GM19023 (cell line): Measurements from ENCODE around the gene PLPPR1.

Source experiments
- ATAC-seq: cut with Tn5 transposase; IDR thresholded peaks from one replicate; pipeline ENCODE4 v1.9.1; 2021; ENCODE audit warnings: mild to moderate bottlenecking, moderate library complexity; ENCODE audit not compliant: unreplicated experiment

The PLPPR1 gene

GRCh38 chr9:101336091-101336490, 307.6 kb downstream of the PLPPR1 start:
- no peak for ATAC-seq

DNA sequence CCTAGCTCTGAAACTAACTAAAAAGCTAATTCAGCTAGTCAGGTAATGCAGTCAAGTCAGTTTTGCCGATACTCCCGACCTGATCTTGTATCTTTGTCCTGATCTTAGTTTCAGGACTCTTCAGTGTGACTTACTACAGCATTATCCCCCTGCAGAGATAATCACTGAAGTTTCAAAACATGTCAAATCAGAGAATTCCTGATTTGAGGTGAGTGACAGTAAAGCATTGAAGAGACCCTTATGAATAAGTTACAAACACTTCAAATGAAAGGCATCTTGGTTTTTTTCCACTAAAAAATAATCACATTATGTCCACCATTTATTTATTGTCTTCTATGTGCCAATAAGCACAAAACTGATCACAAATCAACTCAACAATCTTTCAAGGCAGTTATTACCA, 308.7 kb downstream of the PLPPR1 start:
- no peak for ATAC-seq

DNA sequence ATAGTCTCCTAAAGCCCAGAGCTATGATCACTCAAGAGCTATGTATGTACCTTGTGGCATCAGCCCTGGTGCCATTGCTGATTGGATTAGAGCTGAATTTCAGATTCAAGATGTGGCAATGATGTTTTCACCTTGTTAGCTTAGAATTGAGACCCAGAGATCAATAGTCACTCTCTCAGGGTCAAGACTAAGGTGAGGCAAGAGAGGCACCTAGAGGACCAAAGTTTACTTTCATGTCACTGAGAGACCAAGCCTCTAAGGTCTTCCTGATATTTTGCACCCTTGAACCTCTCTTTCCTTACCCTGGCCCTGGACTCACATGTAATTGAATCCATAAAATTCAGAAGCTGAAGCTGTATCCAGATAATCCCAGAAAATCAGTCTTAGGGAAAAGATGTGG, 313.4 kb downstream of the PLPPR1 start:
- ATAC-seq: no peak

GRCh38 chr9:101342595-101342994, 314.1 kb downstream of the PLPPR1 start:
- ATAC-seq: no peak

DNA sequence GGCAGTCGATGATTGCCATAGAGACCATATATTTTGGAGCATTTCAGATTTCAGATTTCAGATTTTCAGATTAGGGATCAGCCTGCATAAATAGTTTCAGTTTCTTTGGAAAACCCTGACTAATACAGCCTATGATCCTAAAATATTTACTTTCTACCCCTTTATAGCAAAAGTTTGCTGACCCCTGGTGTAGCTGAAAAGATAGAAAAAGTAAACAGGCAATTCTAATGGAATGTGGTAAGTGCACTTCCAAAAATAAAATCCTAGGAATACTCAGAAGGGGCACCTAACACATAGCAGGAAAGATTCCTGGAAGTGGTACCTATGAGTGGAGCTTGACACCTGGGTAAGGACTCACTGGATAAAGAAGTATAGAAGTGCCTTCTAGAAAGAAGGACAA, 321.8 kb downstream of the PLPPR1 start:
- no peak for ATAC-seq

DNA sequence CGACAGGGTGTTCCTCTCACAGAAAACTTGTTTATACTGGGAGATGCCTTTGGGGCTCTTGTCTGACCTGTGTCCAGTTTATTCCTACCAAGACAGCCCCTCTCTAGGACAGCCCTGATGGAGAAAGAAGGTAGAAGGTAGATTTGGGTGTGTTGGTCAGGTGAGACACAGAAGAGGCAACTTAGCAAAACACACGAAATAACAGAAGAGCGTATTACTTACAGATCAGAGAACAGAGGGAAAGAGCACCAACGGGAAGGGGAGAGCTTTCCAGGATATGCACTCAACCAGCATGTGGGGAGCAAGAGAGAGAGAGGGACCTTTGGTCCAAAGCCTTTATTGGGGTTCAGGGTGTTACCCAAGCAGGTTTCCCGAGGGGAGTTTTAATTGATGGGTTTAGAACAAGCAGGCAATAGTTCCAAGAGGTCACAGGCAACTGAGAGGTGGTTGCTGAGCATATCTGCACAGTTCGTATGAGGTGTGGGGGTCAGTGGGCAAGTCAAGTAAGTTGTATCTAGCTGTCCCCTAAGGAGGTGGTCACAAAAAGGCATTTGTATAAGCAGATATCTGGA, 324.5 kb downstream of the PLPPR1 start:
- no peak for ATAC-seq

- no peak for ATAC-seq
These were observed 325.2 kb downstream of the PLPPR1 start for GRCh38 chr9:101353683-101354082.

DNA sequence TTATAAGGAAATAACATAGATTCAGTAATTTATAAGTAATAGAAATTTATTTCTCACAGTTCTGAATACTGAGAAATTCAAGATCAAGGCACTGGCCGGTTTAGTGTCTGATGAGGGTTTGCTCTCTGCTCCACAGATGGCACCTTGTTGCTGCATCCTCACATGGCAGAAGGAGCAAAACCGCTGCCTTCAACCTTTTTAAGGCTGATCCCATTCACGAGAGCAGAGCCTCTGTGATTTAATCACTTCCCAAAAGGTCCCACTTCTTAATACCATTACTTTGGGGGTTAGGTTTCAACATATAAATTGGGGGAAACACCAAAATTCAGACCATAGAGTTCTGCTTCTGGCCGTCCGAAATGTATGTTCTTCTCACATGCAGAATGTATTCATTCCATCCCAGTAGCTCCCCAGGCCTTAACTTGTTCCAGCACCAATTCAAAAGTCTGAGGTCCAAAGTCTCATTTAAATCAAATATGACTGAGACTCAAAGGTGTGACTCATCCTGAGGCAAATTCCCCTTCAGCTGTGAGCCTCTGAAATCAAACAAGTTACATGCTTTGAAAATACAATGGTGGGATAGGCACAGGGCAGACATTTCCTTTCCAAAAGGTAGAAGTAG, 325.7 kb downstream of the PLPPR1 start:
- no peak for ATAC-seq

GRCh38 chr9:101354765-101355708, 326.5 kb downstream of the PLPPR1 start:
- ATAC-seq: no peak

- no peak for ATAC-seq
These were observed 328.1 kb downstream of the PLPPR1 start for GRCh38 chr9:101356619-101357018.

GRCh38 chr9:101359679-101360078, 331.2 kb downstream of the PLPPR1 start:
- no peak for ATAC-seq

GRCh38 chr9:101360647-101361046, 332.1 kb downstream of the PLPPR1 start:
- ATAC-seq: no peak

DNA sequence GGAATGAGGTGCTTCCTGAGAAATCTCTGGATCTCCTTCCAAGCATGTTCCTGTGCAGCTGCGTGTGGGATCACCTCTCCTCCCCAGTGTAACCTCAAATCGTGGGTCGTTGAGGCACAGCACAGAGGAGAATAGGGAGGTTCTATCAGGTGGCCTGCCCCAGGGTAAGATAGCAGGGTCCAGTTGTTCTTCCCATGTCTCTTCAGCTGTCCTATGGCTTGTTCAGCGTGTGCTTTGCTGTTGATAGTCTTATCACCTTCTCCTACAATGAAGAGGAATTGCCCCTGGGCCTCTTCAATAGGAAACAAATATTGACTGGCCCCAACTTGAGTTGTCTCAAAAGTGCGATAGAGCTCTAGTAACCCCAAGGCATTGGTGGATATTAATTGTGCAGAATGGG, 333.9 kb downstream of the PLPPR1 start:
- ATAC-seq: no peak

DNA sequence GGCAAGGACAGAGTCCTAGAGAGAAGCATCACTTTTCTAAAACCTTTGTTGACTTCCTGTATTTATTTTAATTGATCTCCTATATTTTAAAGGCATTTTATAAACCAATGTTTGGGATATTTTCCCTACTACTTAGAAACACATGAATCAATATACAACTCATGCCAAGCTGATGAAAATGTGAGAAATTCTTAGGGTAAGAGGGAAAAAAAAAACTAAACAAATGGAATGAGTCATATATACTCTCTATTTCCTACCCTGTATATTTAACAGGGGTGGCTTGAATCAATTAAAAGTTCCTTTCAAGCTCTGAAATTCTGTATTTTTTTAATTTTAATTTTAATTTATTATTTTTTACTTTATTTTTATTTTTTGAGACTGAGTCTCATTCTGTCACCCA, 336.7 kb downstream of the PLPPR1 start:
- ATAC-seq: no peak

GRCh38 chr9:101366038-101366756, 337.7 kb downstream of the PLPPR1 start:
- ATAC-seq: no peak

- ATAC-seq: no peak
These were observed 338.8 kb downstream of the PLPPR1 start for GRCh38 chr9:101367323-101367722.

DNA sequence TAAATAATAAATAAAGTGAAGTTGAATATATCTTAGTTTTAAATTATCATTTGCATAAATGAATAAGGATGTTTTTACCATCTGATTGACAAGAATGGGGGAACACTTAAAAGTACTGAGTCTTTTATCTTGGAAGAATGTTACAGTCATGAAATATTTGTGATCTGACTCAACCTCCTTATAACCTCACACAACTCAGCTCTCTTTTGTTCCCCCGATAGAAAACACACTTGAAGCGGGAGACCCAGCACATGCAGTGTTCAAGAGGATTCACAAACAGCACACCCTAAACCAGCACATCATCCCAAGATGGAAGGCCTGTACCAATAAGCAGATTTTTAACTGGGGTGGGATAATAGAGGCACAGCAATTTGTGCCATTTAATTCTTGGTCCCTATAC, 340.8 kb downstream of the PLPPR1 start:
- ATAC-seq: no peak

DNA sequence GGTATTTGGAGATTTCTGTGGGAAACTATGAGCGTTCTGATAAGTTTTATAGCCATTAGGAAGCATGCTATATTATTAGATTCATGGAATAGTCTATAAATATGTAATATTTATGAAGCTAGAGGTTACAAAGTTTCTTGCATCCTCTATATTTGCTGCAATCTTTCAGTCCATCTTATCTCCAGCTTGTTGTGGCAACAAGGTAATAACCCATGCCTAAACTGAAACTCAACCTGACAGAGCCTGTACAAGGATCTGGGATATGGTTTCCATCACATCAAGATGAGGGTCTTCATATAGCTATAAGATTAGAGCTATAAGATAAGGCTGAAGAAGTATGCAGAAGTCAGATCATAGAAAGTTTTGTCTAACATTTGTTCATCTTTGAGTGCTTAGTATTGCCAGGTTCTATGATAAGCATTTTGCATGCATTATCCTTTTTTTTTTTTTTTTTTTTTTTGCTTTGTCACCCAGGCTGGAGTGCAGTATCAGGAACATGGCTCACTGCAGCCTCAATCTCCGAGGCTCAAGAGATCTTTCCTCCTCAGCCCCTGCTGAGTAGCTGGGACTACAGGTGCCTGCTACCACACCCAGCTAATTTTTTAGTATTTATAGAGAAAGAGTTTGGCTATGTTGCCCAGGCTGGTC, 341.5 kb downstream of the PLPPR1 start:
- no peak for ATAC-seq

- no peak for ATAC-seq
These were observed 343.3 kb downstream of the PLPPR1 start for GRCh38 chr9:101371813-101372212.

- ATAC-seq: no peak
These were observed 344.0 kb downstream of the PLPPR1 start for GRCh38 chr9:101372327-101373118.
